SJCRH30 (cell line): ENCODE results near the gene TRPM5. TPM values are rescaled to one million over a fixed set of nuclear protein-coding genes. Genes with fewer than 3 reads are reported as not detected.

Experiments
- DNase-seq, 2 experiments: peaks; one replicate each; pipeline ENCODE4 v3.0.0-alpha.2; 2015 to 2020
- H3K27ac ChIP-seq: fragments of 250-450 bp; sonication (Bioruptor Pico); 2 replicates; pipeline ENCODE4 v1.5.1; 2020; ENCODE audit warnings: mild to moderate bottlenecking, moderate library complexity
- H3K27me3 ChIP-seq: fragments of 250-450 bp; sonication (Bioruptor Pico); 2 replicates; pipeline ENCODE4 v1.5.1; 2020; ENCODE audit warnings: mild to moderate bottlenecking, moderate library complexity
- H3K36me3 ChIP-seq: fragments of 250-450 bp; sonication (Bioruptor Pico); 2 replicates; pipeline ENCODE4 v1.5.1; 2020; ENCODE audit warnings: mild to moderate bottlenecking, moderate library complexity
- H3K4me1 ChIP-seq: fragments of 250-450 bp; sonication (Bioruptor Pico); 2 replicates; pipeline ENCODE4 v1.5.1; 2020; ENCODE audit warnings: mild to moderate bottlenecking, moderate library complexity
- H3K4me3 ChIP-seq: fragments of 250-450 bp; sonication (Bioruptor Pico); 2 replicates; pipeline ENCODE4 v1.5.1; 2020; ENCODE audit warnings: mild to moderate bottlenecking, moderate library complexity
- H3K9me3 ChIP-seq: fragments of 250-450 bp; sonication (Bioruptor Pico); replicated peaks from 2 replicates; pipeline ENCODE4 v1.5.1; 2020; ENCODE audit warnings: mild to moderate bottlenecking, moderate library complexity
- total RNA-seq: library from RNA; depleted of rRNA; stranded (reverse); fragments of >200 nt; shearing (Covaris generic); gene quantifications from 2 replicates; pipeline ENCODE4 v1.2.3, GENCODE V29; 2014

Gene TRPM5
- total RNA-seq, 1 experiment from 2014 or later: not detected

DNA sequence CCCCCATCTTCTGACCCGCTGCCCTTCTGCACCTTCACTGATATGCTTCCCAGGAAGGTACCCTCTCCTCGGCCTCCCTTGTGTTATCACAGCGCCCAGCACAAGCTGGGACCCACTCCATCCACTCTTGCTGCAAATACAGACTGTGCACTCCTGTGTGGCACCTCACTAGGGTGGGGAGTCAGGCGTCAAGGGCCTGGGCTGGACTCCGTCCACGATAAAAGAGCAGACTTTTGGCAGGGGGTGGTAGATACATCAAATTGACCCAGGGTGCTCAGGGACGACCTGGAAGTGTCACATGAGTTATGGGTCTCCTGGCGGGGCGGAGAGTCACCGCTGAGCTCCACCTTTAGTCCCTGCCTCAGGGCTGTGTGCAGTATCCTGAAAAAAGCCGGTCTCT is 908 bp downstream of the TRPM5 start:
- H3K4me3 ChIP-seq: no peak overlapping the region
- no peak for DNase-seq
- no peaks in the 10 kb centered on the region for H3K36me3 ChIP-seq
- H3K4me1 ChIP-seq: no peaks in the 10 kb centered on the region
- no peak overlapping the region for H3K27ac ChIP-seq
- H3K9me3 ChIP-seq: peaks cover 9% of the 10 kb centered on the region; the same call in 1 of the 2 replicates
- H3K27me3 ChIP-seq: no peaks in the 10 kb centered on the region

GRCh38 chr11:2442589-2442988 is 1.7 kb downstream of the TRPM5 start:
- DNase-seq: no peak
- no peak overlapping the region for H3K27ac ChIP-seq
- peaks cover 9% of the 10 kb centered on the region; the same call in 1 of the 2 replicates for H3K9me3 ChIP-seq
- no peaks in the 10 kb centered on the region for H3K27me3 ChIP-seq
- no peak overlapping the region for H3K4me3 ChIP-seq
- H3K36me3 ChIP-seq: no peaks in the 10 kb centered on the region
- H3K4me1 ChIP-seq: no peaks in the 10 kb centered on the region

- H3K27me3 ChIP-seq: no peaks in the 10 kb centered on the region
These were observed 3.1 kb downstream of the TRPM5 start for GRCh38 chr11:2441171-2441570.

GRCh38 chr11:2440646-2441045 is 3.7 kb downstream of the TRPM5 start:
- no peaks in the 10 kb centered on the region for H3K36me3 ChIP-seq
- peaks cover 9% of the 10 kb centered on the region; the same call in 1 of the 2 replicates for H3K9me3 ChIP-seq
- H3K4me3 ChIP-seq: no peak overlapping the region
- no peaks in the 10 kb centered on the region for H3K27me3 ChIP-seq
- no peak overlapping the region for H3K27ac ChIP-seq
- DNase-seq: no peak
- H3K4me1 ChIP-seq: no peaks in the 10 kb centered on the region

More at GRCh38 chr11:2441171-2441570, 3.1 kb downstream of the TRPM5 start:
- Histone ChIP-seq H3K9me3 (peaks cover 9% of the 10 kb centered on the region; the same call in 1 of the 2 replicates), H3K4me1 (no peaks in the 10 kb centered on the region), H3K36me3 (no peaks in the 10 kb centered on the region), H3K27ac (no peak overlapping the region), H3K4me3 (no peak overlapping the region)
- no peak for DNase-seq

GRCh38 chr11:2439820-2440219 is 4.5 kb downstream of the TRPM5 start:
- no peaks in the 10 kb centered on the region for H3K4me1 ChIP-seq
- H3K9me3 ChIP-seq: peaks cover 9% of the 10 kb centered on the region; the same call in 1 of the 2 replicates
- no peaks in the 10 kb centered on the region for H3K27me3 ChIP-seq
- DNase-seq: no peak
- H3K4me3 ChIP-seq: no peak overlapping the region
- H3K36me3 ChIP-seq: no peaks in the 10 kb centered on the region
- H3K27ac ChIP-seq: no peak overlapping the region

DNA sequence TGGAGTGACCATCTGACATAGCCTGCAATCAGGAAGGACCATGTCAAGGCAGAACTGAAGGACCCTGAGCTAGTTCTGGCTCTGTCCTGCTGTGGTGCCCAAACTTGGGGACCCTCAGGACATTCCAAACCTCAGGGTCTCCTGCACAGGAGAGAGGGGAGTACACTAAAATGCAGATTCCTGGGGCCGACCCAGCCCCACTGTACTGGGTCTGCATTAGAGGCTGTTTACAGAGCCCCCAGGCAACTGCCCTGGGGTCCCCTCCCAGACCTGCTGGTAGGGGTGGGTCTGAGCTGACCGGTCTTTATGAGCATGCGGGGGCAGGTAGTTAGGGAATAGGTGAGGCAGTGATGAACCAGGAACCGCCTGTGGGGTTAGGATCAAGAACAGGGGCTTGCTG is 6.8 kb downstream of the TRPM5 start:
- H3K27ac ChIP-seq: no peak overlapping the region
- no peaks in the 10 kb centered on the region for H3K4me1 ChIP-seq
- peaks cover 6% of the 10 kb centered on the region; the same call in 1 of the 2 replicates for H3K9me3 ChIP-seq
- no peak overlapping the region for H3K4me3 ChIP-seq
- DNase-seq: no peak
- H3K27me3 ChIP-seq: no peaks in the 10 kb centered on the region
- H3K36me3 ChIP-seq: no peaks in the 10 kb centered on the region

DNA sequence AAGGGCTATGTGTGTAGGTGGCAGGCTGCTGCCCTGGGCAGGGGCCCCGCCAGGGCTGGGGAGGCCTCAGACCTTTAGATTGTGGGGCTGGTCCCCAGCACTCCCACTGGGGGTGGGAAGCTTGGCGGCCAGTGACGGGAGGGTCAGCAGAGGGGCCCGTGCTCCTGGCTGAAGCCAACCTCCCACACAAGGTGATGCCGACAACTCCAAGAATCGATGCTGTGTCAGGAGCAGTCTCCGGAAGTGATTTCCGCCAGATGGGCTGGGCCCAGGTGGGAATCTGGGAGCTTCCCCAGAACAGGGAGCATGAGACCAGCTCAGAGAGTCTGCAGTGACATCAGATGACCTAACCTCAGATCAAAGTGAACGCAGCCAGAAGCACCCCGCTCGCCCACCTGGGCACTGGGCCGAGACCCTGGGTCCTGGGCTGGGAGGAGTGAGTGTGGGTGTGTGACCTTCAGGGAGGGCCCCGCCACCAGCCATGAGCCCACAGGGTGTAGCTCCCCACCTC is 7.7 kb downstream of the TRPM5 start:
- DNase-seq: no peak
- Histone ChIP-seq H3K4me1 (no peaks in the 10 kb centered on the region), H3K27me3 (no peaks in the 10 kb centered on the region), H3K9me3 (0 out of 2 replicates have a peak, but pooled peaks cover 5% of the 10 kb centered on the region), H3K36me3 (no peaks in the 10 kb centered on the region), H3K4me3 (no peak overlapping the region), H3K27ac (no peak overlapping the region)

- Histone ChIP-seq H3K27me3 (no peaks in the 10 kb centered on the region), H3K9me3 (0 out of 2 replicates have a peak, but pooled peaks cover 5% of the 10 kb centered on the region), H3K4me1 (no peaks in the 10 kb centered on the region), H3K36me3 (no peaks in the 10 kb centered on the region), H3K27ac (no peak overlapping the region), H3K4me3 (no peak overlapping the region)
- no peak for DNase-seq
These were observed 8.2 kb downstream of the TRPM5 start for GRCh38 chr11:2436013-2436520.

- no peak overlapping the region for H3K27ac ChIP-seq
- H3K4me3 ChIP-seq: no peak overlapping the region
- no peaks in the 10 kb centered on the region for H3K27me3 ChIP-seq
- DNase-seq: no peak
- 0 out of 2 replicates have a peak, but pooled peaks cover 5% of the 10 kb centered on the region for H3K9me3 ChIP-seq
- no peaks in the 10 kb centered on the region for H3K4me1 ChIP-seq
- no peaks in the 10 kb centered on the region for H3K36me3 ChIP-seq
These were observed 8.9 kb downstream of the TRPM5 start for GRCh38 chr11:2435288-2436012.

DNA sequence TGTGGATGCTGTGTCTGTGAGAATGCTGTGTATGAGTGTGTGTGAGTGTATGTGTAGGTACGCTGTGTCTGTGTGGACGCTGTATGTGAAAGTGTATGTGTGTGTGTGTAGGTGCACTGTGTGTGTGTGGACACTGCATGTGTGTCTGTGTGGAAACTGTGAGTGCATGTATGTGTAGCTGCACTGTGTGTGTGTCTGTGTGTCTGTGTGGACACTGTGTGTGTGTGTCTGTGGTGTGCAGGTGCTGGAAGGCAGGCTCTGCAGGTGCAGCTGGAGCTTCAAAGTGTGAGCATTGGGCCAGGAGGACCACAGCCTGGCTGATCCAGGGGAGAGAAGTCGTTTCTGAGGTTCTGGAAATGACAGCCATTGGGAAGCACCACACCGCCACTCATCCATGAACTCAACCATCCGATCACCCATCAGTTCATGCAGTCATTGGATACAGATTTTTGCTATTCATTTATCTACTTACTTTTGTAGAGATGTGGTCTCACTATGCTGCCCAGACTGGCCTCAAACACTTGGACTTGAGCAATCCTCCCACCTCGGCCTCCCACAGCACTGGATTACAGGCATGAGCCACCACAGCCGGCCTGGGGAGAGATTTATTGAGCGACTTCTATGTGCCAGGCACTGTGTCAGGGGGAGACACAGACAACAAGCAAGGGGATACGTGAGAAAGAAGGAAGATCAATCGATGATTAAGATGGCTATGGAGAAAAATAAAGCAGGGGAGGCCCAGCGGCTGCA is 9.6 kb downstream of the TRPM5 start:
- no peak for DNase-seq
- H3K27me3 ChIP-seq: no peaks in the 10 kb centered on the region
- H3K4me3 ChIP-seq: no peak overlapping the region
- H3K9me3 ChIP-seq: 0 out of 2 replicates have a peak, but pooled peaks cover 2% of the 10 kb centered on the region
- H3K4me1 ChIP-seq: no peaks in the 10 kb centered on the region
- H3K27ac ChIP-seq: no peak overlapping the region
- no peaks in the 10 kb centered on the region for H3K36me3 ChIP-seq

GRCh38 chr11:2434008-2434407 is 10.3 kb downstream of the TRPM5 start:
- Histone ChIP-seq H3K27me3 (no peaks in the 10 kb centered on the region), H3K4me3 (no peak overlapping the region), H3K4me1 (no peaks in the 10 kb centered on the region), H3K27ac (no peak overlapping the region), H3K36me3 (no peaks in the 10 kb centered on the region), H3K9me3 (no peaks in the 10 kb centered on the region)
- DNase-seq: no peak

- Histone ChIP-seq H3K4me3 (no peak overlapping the region), H3K9me3 (no peaks in the 10 kb centered on the region), H3K36me3 (no peaks in the 10 kb centered on the region), H3K27ac (no peak overlapping the region), H3K4me1 (no peaks in the 10 kb centered on the region), H3K27me3 (no peaks in the 10 kb centered on the region)
- DNase-seq: no peak
These were observed 11.0 kb downstream of the TRPM5 start for GRCh38 chr11:2433106-2433925.

GRCh38 chr11:2432628-2433071 is 11.7 kb downstream of the TRPM5 start:
- no peak overlapping the region for H3K27ac ChIP-seq
- no peaks in the 10 kb centered on the region for H3K4me1 ChIP-seq
- no peak overlapping the region for H3K4me3 ChIP-seq
- no peaks in the 10 kb centered on the region for H3K27me3 ChIP-seq
- no peaks in the 10 kb centered on the region for H3K9me3 ChIP-seq
- H3K36me3 ChIP-seq: no peaks in the 10 kb centered on the region
- DNase-seq: no peak

DNA sequence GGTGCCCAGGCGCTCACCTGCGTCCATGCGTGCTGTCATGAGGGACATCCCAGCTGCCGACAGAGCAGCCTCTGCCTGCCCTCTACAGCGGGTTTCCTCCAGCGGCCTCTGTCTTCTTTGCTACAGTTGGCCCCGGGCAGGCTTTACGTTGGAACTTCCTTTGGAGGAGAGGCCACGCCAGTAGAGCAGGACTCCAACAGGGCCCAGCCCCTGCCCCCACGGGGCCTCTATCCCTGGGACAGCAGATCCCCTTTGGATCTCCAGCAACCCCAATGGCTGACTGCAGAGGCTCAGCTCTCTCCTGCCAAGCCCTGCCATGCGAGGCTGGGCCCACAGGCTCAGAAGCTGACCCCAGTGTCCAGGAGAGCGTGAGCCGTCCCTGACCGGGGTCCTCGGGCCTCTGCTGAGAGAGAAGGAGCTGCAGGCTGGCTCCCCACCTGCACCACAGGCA is 12.1 kb downstream of the TRPM5 start:
- DNase-seq: no peak
- Histone ChIP-seq H3K36me3 (no peaks in the 10 kb centered on the region), H3K27ac (no peak overlapping the region), H3K9me3 (no peaks in the 10 kb centered on the region), H3K4me3 (no peak overlapping the region), H3K27me3 (no peaks in the 10 kb centered on the region), H3K4me1 (no peaks in the 10 kb centered on the region)
